GM12801 (cell line): Measurements from ENCODE around the gene EHF.

Experiments
- TF ChIP-seq, protein P1 (sequence below): IDR thresholded peaks from one replicate; pipeline ENCODE4 v1.5.1; 2011; ENCODE audit warnings: control low read depth; ENCODE audit not compliant: insufficient read length; ENCODE audit errors: extremely low read depth

Gene EHF

DNA sequence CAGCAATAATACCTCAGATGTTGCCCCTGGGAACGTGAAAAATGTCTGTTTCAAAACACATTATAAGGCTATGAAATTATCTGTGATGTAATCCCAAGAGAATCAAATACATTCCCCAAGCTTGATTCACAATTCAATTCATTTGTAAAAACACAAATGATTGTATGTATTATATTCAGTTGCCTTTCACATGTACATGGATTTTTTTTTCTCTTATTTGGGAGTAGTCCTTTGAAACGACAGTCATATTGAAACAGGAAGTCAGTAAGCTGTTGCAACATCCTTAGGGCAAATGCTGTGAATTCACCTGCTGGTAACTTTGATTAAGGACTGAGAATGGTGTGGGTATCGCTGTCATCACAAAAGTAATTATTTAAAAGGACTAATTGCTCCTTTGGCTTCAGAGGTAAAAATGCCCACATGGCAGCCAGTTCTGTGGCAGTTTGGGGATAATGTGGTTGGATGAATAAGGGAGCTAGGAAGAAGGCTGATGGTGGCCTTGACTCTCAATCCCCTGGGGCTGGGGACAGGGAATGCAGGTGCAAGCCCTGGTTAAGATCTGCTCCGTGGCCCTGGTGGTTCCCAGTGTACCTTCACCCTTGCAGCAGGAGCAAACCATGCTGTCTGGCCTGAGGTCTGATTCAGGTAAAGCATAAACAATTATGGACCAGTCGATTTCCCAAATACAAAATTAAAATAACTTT, 13.2 kb downstream of the EHF start:
- TF ChIP-seq, protein P1, sequence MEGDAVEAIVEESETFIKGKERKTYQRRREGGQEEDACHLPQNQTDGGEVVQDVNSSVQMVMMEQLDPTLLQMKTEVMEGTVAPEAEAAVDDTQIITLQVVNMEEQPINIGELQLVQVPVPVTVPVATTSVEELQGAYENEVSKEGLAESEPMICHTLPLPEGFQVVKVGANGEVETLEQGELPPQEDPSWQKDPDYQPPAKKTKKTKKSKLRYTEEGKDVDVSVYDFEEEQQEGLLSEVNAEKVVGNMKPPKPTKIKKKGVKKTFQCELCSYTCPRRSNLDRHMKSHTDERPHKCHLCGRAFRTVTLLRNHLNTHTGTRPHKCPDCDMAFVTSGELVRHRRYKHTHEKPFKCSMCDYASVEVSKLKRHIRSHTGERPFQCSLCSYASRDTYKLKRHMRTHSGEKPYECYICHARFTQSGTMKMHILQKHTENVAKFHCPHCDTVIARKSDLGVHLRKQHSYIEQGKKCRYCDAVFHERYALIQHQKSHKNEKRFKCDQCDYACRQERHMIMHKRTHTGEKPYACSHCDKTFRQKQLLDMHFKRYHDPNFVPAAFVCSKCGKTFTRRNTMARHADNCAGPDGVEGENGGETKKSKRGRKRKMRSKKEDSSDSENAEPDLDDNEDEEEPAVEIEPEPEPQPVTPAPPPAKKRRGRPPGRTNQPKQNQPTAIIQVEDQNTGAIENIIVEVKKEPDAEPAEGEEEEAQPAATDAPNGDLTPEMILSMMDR, result no peak

DNA sequence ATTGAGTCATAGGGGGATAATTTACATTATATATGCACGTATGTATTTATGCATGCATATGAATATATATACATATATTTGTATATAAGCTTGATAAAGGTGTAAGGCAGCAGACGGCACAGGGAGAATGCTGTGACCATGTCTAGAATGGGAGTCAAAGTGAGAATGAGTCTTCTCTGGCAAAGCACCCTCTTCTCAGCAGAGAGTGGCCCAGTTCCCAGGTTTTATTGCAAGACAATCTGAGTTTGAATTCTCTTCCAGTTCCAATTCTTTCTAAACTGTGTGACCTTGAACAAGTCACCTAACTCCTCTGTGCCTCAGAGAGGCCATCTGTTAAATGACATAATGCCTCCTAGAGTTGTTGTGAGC, 13.8 kb downstream of the EHF start:
- TF ChIP-seq, protein P1, result no peak

DNA sequence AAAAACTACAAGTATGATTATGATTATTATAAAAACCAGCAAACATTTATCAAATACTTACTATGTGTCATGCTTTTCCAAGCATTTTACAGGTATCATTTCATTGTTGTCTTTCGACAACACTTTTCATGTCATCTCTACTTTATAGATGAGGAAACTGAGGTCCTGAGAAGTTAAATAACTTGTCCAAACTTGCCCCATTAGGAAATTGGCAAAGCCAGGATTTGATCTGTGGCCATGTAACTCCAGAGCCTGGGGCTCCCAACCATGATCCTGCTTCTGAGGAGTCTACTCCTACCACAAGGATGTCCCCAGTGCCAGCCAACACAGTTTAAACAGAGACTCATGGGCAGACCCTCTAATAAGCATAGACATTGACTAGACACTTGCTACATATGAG, 15.2 kb downstream of the EHF start:
- TF ChIP-seq, protein P1, result no peak

DNA sequence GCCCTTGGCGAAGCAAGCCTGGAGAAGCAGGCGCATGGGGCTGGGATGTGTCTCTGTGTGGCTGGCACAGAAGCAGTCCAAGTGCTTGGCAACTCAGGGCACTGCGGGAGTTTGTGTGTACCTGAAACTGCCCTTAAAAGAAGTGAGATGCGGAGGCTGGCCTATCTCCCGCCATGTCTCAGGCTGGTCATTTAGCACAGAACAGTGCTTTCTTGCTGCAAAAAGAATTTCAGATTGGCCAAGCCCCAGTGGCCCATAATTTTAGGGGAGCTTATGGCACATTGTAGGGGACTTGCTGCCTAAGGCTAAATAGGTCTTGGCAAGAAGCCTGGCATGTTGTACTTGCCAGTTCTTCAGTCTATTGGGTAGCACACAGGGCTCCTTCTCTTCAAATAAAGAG, 16.4 kb downstream of the EHF start:
- TF ChIP-seq, protein P1, result no peak

DNA sequence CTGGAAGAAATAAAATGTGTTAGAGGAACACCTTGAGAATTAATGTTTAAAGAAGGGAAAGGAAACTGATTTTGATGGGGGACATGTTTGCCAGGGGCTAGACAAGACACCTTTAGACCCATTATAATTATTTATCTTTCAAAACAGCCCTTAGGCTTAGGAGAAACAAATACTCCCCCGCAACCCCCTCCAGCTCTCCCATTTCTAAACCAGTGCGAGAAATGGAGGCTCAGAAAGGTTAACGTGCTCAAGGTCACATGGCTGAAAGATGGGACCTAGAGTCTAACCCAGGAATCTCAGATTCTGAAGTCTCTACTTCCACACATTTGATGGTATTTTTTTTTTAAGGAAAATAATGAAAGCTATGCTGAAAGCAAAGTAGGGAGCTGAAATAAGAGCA, 18.0 kb downstream of the EHF start:
- TF ChIP-seq, protein P1, result no peak

DNA sequence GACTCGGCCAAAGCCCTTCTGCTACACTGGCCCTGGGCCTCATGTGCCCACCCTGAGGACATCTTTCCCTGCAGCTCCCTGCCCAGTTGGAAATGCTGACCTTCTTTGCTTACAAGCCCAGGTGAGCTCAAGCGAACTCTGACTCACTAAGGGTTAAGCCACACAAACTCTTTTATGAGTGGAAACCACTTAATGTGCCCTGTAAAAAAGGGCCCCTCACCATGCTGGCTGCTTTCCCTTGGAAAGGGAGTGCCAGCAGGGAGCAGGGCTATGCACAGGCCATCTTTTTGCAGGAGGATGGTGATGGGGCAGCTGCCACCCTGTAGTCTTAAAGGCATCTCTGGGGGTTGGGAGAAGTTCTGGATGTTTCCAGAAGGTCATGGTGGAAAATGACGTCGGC, 18.7 kb downstream of the EHF start:
- TF ChIP-seq, protein P1, result no peak

DNA sequence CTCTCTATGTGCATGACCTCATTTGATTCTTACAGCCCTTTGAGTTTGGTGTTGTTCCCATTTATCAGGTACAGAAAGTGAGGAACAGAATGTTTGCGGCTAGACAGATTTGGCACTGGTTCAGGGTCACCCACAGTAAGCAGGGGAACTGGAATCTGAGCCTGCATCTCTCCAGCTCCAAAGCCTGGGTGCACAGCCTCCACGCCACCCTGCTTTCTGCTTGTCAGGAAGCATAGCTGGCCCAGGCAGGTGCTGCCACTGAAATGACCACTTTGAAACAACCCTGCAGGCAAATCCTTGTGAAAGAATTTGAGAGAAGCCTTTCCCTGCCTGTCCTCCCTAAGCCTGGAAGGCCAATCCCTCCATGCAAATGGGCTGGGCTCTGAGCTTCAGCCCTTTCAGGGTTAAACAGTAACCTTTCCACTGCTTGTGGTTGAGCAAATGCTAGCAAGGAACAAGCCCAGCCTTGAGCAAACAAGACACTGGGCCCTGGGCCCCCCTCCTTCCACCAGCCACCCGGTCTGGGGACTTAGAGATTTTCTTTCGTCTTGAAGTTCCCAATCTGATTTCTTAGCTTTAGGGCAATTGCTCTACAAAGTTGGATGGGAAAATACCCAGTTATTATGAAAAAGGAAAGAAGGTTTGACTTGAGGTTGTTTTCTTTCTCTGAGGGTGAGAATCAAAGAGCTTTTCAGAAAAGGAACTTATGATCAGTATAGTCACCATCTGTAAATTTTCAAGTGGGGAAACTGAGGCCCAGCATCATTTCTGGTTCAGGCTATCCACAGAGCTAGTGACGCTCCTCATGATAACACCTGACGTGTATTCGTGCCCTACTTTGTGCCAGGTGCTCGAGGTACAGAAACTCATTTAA, 19.4 kb downstream of the EHF start:
- TF ChIP-seq, protein P1, result no peak
